Ovary (tissue), 3 donors: ENCODE data around the gene LRRC4C.

ENCODE experiments used
- EP300 ChIP-seq: sonication (generic); formaldehyde crosslinking; IDR thresholded peaks from one replicate; pipeline ENCODE4 v1.6.1; 2017; ENCODE audit warnings: antibody characterized with exemption
- POLR2A ChIP-seq: fragments of 450-650 bp; IDR thresholded peaks from one replicate; pipeline ENCODE4 v1.6.1; 2017; ENCODE audit warnings: antibody characterized with exemption, mild to moderate bottlenecking, moderate library complexity
- TF ChIP-seq, protein P1 (sequence below), 3 donors: fragments of 450-650 bp in 2 of 3; fragments of 200-600 bp in 1 of 3; IDR thresholded peaks; one replicate each; pipeline versions ENCODE4 v1.5.1 to v1.8.0; 2016 to 2022; ENCODE audit warnings: antibody characterized with exemption in 3 of 3, mild to moderate bottlenecking in 1 of 3
- donor health status: DM: no; HTN: no; CAD: no.

DNA sequence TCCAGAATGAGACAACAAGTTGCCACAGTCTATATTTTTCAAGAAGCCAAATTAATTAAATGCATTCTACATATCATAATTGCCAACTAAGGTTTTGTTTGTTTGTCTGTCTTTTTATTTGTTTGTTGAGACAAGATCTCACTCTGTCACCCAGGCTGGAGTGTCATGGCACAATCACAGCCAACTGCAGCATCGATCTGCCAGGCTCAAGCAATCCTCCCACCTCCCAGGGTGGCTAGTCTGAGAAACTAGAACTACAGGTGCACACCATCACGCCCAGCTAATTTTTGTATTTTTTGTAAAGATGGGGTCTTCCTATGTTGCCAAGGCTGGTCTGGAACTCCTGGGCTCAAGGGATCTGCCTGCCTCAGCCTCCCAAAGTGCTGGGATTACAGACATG lies 140.0 kb downstream of the LRRC4C start:
- TF ChIP-seq, protein P1, sequence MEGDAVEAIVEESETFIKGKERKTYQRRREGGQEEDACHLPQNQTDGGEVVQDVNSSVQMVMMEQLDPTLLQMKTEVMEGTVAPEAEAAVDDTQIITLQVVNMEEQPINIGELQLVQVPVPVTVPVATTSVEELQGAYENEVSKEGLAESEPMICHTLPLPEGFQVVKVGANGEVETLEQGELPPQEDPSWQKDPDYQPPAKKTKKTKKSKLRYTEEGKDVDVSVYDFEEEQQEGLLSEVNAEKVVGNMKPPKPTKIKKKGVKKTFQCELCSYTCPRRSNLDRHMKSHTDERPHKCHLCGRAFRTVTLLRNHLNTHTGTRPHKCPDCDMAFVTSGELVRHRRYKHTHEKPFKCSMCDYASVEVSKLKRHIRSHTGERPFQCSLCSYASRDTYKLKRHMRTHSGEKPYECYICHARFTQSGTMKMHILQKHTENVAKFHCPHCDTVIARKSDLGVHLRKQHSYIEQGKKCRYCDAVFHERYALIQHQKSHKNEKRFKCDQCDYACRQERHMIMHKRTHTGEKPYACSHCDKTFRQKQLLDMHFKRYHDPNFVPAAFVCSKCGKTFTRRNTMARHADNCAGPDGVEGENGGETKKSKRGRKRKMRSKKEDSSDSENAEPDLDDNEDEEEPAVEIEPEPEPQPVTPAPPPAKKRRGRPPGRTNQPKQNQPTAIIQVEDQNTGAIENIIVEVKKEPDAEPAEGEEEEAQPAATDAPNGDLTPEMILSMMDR (IDR thresholded peaks at IDR 0.05): no peak
- TF ChIP-seq POLR2A (no peak), EP300 (no peak)
